ENCODE results near the gene TARBP1.

TARBP1 gene

DNA sequence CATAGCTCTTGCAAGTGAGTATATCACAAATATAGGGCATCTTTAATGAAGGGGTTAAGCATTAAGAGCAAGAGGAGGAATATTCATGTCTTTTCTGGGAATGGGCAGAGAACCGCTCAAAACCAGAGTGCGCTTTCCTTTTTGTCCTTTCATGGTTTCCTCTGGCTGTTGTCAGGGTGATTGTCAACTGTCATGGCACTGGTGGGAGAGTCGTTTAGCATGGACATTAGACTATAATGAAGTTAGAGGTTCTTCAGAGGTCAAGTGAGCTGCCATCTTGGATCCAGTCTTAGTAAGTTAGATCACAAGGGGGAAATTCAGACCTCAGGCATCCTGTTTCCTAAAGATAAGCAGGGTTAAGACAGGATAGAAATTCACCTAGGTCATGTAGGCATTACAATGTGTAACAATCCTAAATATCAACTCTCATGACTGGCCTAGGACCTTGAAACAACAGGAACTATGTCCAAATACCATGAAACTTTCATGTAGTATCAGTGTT is 117.8 kb downstream of the TARBP1 start:
- no peak for DNase-seq

- no peak for DNase-seq
These were observed 121.1 kb downstream of the TARBP1 start for GRCh38 chr1:234357831-234358230.

DNA sequence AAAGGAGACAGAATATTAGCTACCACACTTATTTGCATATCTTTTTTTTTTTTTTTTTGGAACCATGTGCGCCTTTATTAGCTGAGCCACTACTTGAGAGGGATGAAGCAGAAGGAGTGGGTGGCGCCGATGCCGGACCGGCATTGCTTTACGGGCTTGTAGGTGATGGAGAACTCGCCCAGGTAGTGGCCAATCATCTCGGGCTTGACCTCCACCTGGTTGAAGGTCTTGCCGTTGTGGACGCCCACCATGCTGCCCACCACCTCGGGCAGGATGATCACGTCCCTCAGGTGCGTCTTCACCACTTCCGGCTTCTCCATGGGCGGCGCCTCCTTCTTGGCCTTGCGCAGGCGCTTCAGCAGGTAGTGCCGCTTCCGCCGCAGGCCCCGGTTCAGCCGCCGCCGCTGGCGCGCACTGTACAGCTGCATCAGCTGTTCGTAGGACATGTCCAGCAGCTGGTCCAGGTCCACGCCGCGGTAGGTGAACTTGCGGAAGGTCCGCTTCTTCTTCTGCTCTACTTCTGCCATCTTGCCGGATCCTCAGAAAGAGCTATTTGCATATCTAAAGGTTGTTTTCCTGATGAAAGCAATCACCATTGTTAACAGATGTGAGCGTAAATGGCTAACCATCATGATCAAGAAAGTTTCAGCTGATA is 122.2 kb downstream of the TARBP1 start:
- peak in 21 of 56 donors; percentile 1 to 29 (median 14) for DNase-seq

DNA sequence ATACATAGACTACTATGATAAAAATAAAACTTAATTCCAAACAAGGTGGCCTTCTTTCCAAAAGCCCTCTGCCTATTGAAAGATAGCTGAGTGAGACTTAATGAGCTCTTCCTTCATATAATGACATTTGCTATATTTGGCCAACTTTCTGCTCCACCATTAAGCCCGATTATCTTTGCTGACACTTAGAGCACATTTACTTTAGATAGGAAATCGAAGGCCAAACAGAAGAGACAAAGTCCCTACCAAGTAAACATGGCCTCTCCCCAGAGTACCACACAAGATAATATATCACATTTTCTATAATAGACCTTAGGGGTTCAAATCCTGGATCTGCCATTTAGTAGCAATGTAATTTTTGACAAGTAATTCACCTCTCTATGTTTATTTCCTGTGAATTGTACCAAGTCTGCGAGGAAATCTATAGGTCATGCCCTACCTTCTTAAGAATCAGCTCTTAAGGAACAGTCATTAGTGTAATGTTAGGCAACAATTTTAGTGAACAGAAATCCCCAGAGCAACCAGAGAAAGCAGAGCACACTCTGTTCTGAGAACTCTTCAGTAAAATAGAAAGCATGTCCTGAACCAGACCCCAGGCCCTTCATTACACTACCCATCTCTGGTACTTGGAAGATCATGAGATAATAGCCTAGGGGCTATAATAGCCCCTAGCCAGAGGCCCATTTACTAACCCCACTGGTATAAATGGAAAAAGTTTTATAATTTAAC is 123.0 kb downstream of the TARBP1 start:
- no peak for DNase-seq

GRCh38 chr1:234348964-234349363 is 130.0 kb downstream of the TARBP1 start:
- no peak for DNase-seq

DNA sequence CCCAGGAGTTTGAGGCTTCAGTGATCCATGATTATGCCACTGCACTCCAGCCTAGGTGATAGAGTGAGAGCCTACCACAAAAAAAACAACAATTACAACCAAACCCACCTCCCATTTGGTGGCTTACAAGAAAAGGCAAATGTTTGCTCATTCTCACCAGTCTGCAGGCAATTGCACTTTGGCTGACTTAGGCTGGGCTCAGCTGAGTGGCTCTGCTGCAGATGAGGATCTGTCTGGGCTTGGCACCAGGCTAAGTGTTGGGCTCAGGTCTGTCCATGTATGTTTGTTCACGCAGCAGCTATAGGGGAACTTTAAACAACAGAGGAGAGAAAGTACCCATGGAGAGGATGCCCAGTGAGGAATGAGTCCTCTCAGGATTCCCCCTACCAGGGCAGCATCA is 133.7 kb downstream of the TARBP1 start:
- no peak for DNase-seq

DNA sequence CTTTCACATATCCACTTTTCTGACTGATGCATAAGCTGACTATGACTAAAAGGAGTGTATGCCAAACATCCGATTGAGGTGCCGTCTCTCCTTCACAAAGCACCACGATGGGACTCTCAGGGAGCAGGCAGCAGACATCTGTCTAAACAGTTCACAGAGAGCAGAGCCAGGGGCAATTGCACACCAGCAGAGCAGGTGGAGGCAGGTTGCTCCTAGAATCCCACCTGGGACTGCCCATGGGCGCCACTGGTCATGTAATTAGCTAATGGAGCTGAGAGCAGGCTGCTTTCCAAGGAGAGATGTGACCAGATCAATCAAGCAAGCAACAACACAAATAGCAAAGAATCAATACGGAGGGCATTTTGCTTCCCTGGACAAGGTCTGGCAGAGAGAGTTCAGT is 136.2 kb downstream of the TARBP1 start:
- DNase-seq: no peak
